Activated CD4-positive, alpha-beta memory T cell treated with anti-CD3 and anti-CD28 coated beads for 36 hours (primary cell): ENCODE results near the gene RITA1. TPM values are rescaled to one million over a fixed set of nuclear protein-coding genes. Genes with fewer than 3 reads are reported as not detected.

Experiments used
- CTCF ChIA-PET: fragments of 350-600 bp; sonication (Branson Sonifier 250); formaldehyde crosslinking; loops from one replicate; lab custom pipeline; 2021; ENCODE audit warnings: antibody characterized with exemption, inconsistent platforms; lab: Charles Lee
- POLR2A ChIA-PET: fragments of 350-600 bp; sonication (Branson Sonifier 250); formaldehyde crosslinking; loops from one replicate; lab custom pipeline; 2021; ENCODE audit warnings: antibody characterized with exemption; lab: Charles Lee
- DNase-seq: peaks from one replicate; pipeline ENCODE4 v3.0.0-alpha.2; 2020
- H3K27ac Mint-ChIP-seq: one replicate; pipeline ENCODE4 v1.8.0; 2021; ENCODE audit warnings: mixed read lengths
- H3K27me3 Mint-ChIP-seq: one replicate; pipeline ENCODE4 v1.8.0; 2021; ENCODE audit warnings: mixed read lengths
- H3K36me3 Mint-ChIP-seq: one replicate; pipeline ENCODE4 v1.8.0; 2021; ENCODE audit warnings: mixed read lengths
- H3K4me1 Mint-ChIP-seq: one replicate; pipeline ENCODE4 v1.8.0; 2021; ENCODE audit warnings: low read depth, mixed read lengths
- H3K4me3 Mint-ChIP-seq: one replicate; pipeline ENCODE4 v1.8.0; 2021; ENCODE audit warnings: mild to moderate bottlenecking, mixed read lengths
- H3K9me3 Mint-ChIP-seq: one replicate; pipeline ENCODE4 v1.8.0; 2021; ENCODE audit warnings: mixed read lengths
- intact Hi-C: fragments of 100-400 bp; cut with micrococcal nuclease; formaldehyde crosslinking; loops from one replicate; pipeline ENCODE4 v1.15.1; 2023
- microRNA-seq: library from miRNA; unstranded; fragments of <30 nt; microRNA quantifications from one replicate; pipeline ENCODE4 v1.2.0, GENCODE V29; 2022; ENCODE audit warnings: borderline number of aligned reads, borderline microRNAs expressed, borderline replicate concordance
- total RNA-seq, 2 experiments: library from RNA; stranded (reverse); gene quantifications; one replicate each; pipeline ENCODE4 v1.2.3, GENCODE V29; 2021

Gene RITA1
- total RNA-seq, 2 experiments from 2014 or later: 18.7 to 22.0 TPM

DNA sequence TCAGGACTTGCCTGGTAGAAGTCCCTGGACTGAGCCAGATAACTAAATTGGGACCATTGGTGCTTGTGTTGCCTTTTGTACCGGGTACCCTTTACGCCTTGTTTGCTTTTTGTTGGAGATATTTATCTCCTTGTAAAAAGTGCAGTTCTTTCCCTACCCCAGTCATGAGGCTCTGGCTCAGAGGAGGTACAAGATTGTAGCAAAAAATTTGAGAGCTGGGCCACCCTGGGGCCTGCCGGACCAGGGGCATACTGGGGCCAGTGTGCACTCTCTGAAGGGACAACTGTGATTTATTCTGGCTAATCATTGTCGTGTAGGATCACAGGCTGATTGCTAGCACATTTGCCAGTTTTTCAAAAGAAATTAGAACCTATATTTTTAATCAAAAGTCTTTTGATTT, 49.0 kb downstream of the RITA1 start:
- Mint-ChIP-seq H3K27me3 (no peaks in the 10 kb centered on the region), H3K4me3 (no peak overlapping the region), H3K4me1 (peaks cover 37% of the 10 kb centered on the region), H3K9me3 (no peaks in the 10 kb centered on the region), H3K27ac (no peak overlapping the region), H3K36me3 (peaks cover 38% of the 10 kb centered on the region)
- DNase-seq: no peak
- ChIA-PET POLR2A (no interaction called here), CTCF (interaction anchor here (0.6 kb wide), 1 partner anchor 245 kb away, joined by 3 read pairs; no protein-coding TSS in a partner anchor)
- intact Hi-C loops: no loop called here

DNA sequence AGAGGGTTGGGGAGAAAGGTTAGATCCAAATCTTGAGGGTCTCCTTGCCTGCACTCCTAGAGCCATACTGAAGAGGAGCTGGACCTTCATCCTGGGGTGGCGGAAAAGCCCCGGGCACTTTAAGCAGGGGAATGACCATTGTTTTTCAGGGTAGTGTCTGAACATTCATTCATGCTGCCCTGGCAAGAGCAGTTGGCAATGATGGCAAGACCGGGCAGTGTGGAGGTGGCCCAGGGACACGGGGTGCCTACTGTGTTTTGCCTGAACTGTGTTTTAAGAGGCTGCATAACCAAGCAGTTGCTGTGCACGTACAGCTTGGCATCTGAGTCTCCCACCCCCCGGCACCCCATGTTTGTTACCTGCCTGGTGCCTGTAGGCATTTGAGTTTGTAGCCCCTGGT, 50.5 kb downstream of the RITA1 start:
- Mint-ChIP-seq H3K9me3 (no peaks in the 10 kb centered on the region), H3K4me1 (peaks cover 23% of the 10 kb centered on the region), H3K4me3 (no peak overlapping the region), H3K27me3 (no peaks in the 10 kb centered on the region), H3K27ac (no peak overlapping the region), H3K36me3 (peaks cover 31% of the 10 kb centered on the region)
- intact Hi-C loops: no loop called here
- ChIA-PET POLR2A (interaction anchor here (0.7 kb wide), 1 partner anchor 58 kb away, joined by 3 read pairs; no protein-coding TSS in a partner anchor), CTCF (no interaction called here)
- DNase-seq: no peak

- CTCF ChIA-PET: no interaction called here
- no peak overlapping the region for H3K4me3 Mint-ChIP-seq
- H3K4me1 Mint-ChIP-seq: peaks cover 23% of the 10 kb centered on the region
- peaks cover 26% of the 10 kb centered on the region for H3K36me3 Mint-ChIP-seq
- no peak for DNase-seq
- H3K27ac Mint-ChIP-seq: no peak overlapping the region
- intact Hi-C loops: no loop called here
- no peaks in the 10 kb centered on the region for H3K27me3 Mint-ChIP-seq
- H3K9me3 Mint-ChIP-seq: no peaks in the 10 kb centered on the region
- POLR2A ChIA-PET: interaction anchor here (0.7 kb wide), 1 partner anchor 58 kb away, joined by 3 read pairs; no protein-coding TSS in a partner anchor
Measured at GRCh38 chr12:113236539-113237399, 51.2 kb downstream of the RITA1 start.

- intact Hi-C loops: no loop called here
- DNase-seq: no peak
- no peak overlapping the region for H3K4me3 Mint-ChIP-seq
- peaks cover 24% of the 10 kb centered on the region for H3K36me3 Mint-ChIP-seq
- H3K9me3 Mint-ChIP-seq: no peaks in the 10 kb centered on the region
- POLR2A ChIA-PET: no interaction called here
- CTCF ChIA-PET: no interaction called here
- no peak overlapping the region for H3K27ac Mint-ChIP-seq
- peaks cover 15% of the 10 kb centered on the region for H3K4me1 Mint-ChIP-seq
- H3K27me3 Mint-ChIP-seq: no peaks in the 10 kb centered on the region
Measured at GRCh38 chr12:113237748-113238147, 52.2 kb downstream of the RITA1 start.

GRCh38 chr12:113238309-113238708, 52.8 kb downstream of the RITA1 start:
- Mint-ChIP-seq H3K9me3 (no peaks in the 10 kb centered on the region), H3K27ac (no peak overlapping the region), H3K4me1 (peaks cover 9% of the 10 kb centered on the region), H3K4me3 (no peak overlapping the region), H3K27me3 (no peaks in the 10 kb centered on the region), H3K36me3 (peaks cover 20% of the 10 kb centered on the region)
- POLR2A ChIA-PET: no interaction called here
- no peak for DNase-seq
- CTCF ChIA-PET: no interaction called here
- intact Hi-C loops: no loop called here

GRCh38 chr12:113239288-113239771, 53.8 kb downstream of the RITA1 start:
- Mint-ChIP-seq H3K4me1 (peaks cover 3% of the 10 kb centered on the region), H3K27me3 (no peaks in the 10 kb centered on the region), H3K4me3 (no peak overlapping the region), H3K27ac (no peak overlapping the region), H3K36me3 (peaks cover 15% of the 10 kb centered on the region), H3K9me3 (no peaks in the 10 kb centered on the region)
- intact Hi-C loops: no loop called here
- POLR2A ChIA-PET: interaction anchor here (1.3 kb wide), 1 partner anchor 9 kb away, joined by 4 read pairs; no protein-coding TSS in a partner anchor
- CTCF ChIA-PET: interaction anchor here (1.2 kb wide), 1 partner anchor 64 kb away, joined by 3 read pairs; no protein-coding TSS in a partner anchor
- no peak for DNase-seq

DNA sequence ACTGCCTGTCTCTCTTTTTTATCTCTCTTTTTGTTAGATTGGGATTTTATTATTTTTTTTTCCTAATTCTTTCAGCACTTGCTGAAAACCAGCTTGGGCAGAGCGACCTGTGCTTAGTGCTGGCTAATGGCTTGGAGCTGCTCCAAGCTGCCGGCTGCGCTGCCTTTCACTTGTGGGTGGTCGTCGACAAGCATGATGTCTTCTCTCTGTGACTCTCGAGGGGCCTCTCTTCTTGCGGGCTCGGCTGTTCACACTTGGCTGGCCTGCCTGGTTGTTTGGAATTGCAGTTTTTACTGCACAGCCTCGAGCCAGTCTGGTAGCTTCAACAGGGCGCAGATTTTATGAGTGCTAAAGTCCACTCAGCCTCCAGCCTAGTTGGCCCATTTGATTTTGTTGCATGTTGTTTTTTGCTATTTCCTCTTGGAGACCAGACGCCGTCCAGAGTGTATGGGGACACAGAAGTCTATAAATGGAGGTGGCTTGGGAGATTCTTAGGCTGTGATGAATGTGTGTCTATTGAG, 54.4 kb downstream of the RITA1 start:
- peaks cover 16% of the 10 kb centered on the region for H3K36me3 Mint-ChIP-seq
- H3K27ac Mint-ChIP-seq: no peak overlapping the region
- intact Hi-C loops: no loop called here
- no peak for DNase-seq
- no peak overlapping the region for H3K4me3 Mint-ChIP-seq
- H3K4me1 Mint-ChIP-seq: peaks cover 7% of the 10 kb centered on the region
- no peaks in the 10 kb centered on the region for H3K27me3 Mint-ChIP-seq
- POLR2A ChIA-PET: interaction anchor here (1.3 kb wide), 1 partner anchor 10 kb away, joined by 4 read pairs; no protein-coding TSS in a partner anchor
- CTCF ChIA-PET: interaction anchor here (1.2 kb wide), 1 partner anchor 64 kb away, joined by 3 read pairs; no protein-coding TSS in a partner anchor
- H3K9me3 Mint-ChIP-seq: no peaks in the 10 kb centered on the region

DNA sequence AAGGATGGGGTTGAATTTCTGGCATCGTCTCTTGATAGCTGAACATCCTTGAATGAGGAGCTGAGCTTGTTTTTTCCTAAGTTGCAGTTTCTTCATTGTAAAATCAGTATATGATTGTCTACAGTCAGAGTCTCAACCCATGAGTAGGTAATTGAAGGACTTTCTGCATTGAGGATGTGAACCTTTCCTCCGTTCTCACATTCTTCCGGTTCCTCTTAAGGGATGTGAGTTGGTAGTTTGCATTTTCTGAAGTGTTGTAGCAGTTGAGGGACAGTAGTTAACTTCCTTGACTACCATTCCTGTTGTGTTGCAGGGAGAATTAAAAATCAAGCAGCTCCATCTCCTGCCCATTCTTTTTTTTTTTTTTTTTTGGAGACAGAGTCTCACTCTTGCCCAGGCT, 54.9 kb downstream of the RITA1 start:
- no peaks in the 10 kb centered on the region for H3K9me3 Mint-ChIP-seq
- H3K4me1 Mint-ChIP-seq: peaks cover 6% of the 10 kb centered on the region
- peaks cover 15% of the 10 kb centered on the region for H3K36me3 Mint-ChIP-seq
- no peak overlapping the region for H3K4me3 Mint-ChIP-seq
- POLR2A ChIA-PET: no interaction called here
- DNase-seq: no peak
- H3K27ac Mint-ChIP-seq: no peak overlapping the region
- no peaks in the 10 kb centered on the region for H3K27me3 Mint-ChIP-seq
- intact Hi-C loops: no loop called here
- CTCF ChIA-PET: no interaction called here

DNA sequence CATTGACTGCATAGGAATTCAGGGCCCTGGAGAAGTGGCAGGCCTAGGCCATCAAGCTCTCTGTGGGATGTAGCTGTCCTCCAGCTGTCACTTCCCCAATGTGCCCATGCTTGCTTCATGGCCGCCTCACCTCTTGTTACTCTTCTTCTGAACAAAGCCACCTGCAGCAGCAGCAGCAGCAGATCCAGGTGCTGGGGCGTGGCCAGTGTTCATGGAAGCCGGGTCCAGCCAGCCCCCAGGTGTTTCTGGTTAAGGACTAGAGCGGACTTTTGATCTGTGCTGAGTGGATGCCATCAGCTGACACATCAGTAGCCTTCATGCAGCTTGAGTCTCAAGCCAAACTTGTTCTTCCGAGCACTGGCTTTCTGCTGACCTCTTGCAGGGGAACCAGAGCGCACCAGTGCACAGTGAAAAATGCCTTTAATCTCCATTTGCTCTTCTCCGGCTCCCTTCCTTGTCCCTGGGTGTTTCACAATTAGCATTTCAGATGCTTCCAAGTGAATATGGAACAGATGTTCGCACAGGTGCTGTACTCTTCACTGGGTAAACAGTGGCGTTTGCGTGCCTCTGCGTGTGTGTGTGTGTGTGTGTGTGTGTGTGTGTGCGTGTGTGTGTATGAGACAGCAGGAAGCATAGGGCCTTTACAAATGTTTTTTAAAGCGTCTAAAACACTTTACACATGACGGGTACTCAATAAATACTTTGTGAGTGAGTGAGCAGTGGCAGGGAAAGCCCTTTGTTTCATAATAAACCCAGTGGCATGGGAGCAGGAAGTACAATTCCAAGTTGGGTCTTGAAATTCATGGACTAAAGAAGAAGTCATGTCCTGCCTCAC, 55.9 kb downstream of the RITA1 start:
- ChIA-PET CTCF (no interaction called here), POLR2A (no interaction called here)
- no peaks in the 10 kb centered on the region for H3K27me3 Mint-ChIP-seq
- H3K27ac Mint-ChIP-seq: no peak overlapping the region
- peaks cover 18% of the 10 kb centered on the region for H3K36me3 Mint-ChIP-seq
- no peaks in the 10 kb centered on the region for H3K9me3 Mint-ChIP-seq
- no peak overlapping the region for H3K4me3 Mint-ChIP-seq
- no peak for DNase-seq
- intact Hi-C loops: no loop called here
- H3K4me1 Mint-ChIP-seq: peaks cover 12% of the 10 kb centered on the region

Small RNA genes within 50 kb of the gene (microRNA-seq; reads per million reads assigned to microRNA genes)
- 1.6 reads per million for gene MIR7106

Other genes starting within 250 kb of the RITA1 start
- gene OAS3, start 247.2 kb upstream of the RITA1 start, total RNA-seq: 10 to 100 TPM; 34.6 to 37.1 TPM
- gene OAS2, start 207.2 kb upstream of the RITA1 start, total RNA-seq: 100 to 1,000 TPM; 140 to 148 TPM
- 10 to 100 TPM; 11.0 to 12.4 TPM for gene DTX1, start 129.0 kb upstream of the RITA1 start, total RNA-seq
- gene RASAL1, start 50.0 kb upstream of the RITA1 start, total RNA-seq: 1 to 10 TPM; 4.4 to 4.9 TPM
- gene CFAP73, start 36.0 kb upstream of the RITA1 start, total RNA-seq: under 1 TPM; 0.90 to 0.94 TPM
- gene DDX54, start 243 bp upstream of the RITA1 start, total RNA-seq: 100 to 1,000 TPM; 107 to 109 TPM
- gene TPCN1, start 35.7 kb downstream of the RITA1 start, total RNA-seq: 10 to 100 TPM; 44.0 to 51.6 TPM
- gene SLC8B1, start 149.4 kb downstream of the RITA1 start, total RNA-seq: 10 to 100 TPM; 21.5 to 22.0 TPM
- gene PLBD2, start 172.9 kb downstream of the RITA1 start, total RNA-seq: 10 to 100 TPM; 18.3 to 18.8 TPM
- gene SDS, start 218.2 kb downstream of the RITA1 start, total RNA-seq: not detected
- gene SDSL, start 236.7 kb downstream of the RITA1 start, total RNA-seq: not detected